NCI-H187 (cell line): ENCODE measurements around the gene RNF130.

Experiments used
- DNase-seq, 2 experiments: peaks; one replicate each; lab custom pipeline; 2025; lab: John Stamatoyannopoulos, UW

The RNF130 gene

GRCh38 chr5:179916523-179916922, 155.0 kb downstream of the RNF130 start:
- DNase-seq: no peak

- no peak for DNase-seq
Observed at GRCh38 chr5:179915406-179915935, 156.1 kb downstream of the RNF130 start.

GRCh38 chr5:179914032-179914755, 157.4 kb downstream of the RNF130 start:
- DNase-seq: no peak

GRCh38 chr5:179913461-179913860, 158.1 kb downstream of the RNF130 start:
- no peak for DNase-seq

- no peak for DNase-seq
Observed at GRCh38 chr5:179912951-179913350, 158.6 kb downstream of the RNF130 start.

GRCh38 chr5:179912386-179912785, 159.2 kb downstream of the RNF130 start:
- DNase-seq: no peak

- DNase-seq: no peak
Observed at GRCh38 chr5:179909224-179909623, 162.3 kb downstream of the RNF130 start.

- DNase-seq: no peak
Observed at GRCh38 chr5:179908528-179908927, 163.0 kb downstream of the RNF130 start.

- DNase-seq: peak; percentile 7 to 27
Observed at GRCh38 chr5:179907556-179908324, 163.8 kb downstream of the RNF130 start, which contains the start of gene TBC1D9B. Gene TBC1D9B (minus strand): TSS chr5:179907897. CDS start chr5:179907821, 76 bp downstream.

GRCh38 chr5:179906795-179907555, 164.6 kb downstream of the RNF130 start:
- DNase-seq: no peak

GRCh38 chr5:179906294-179906794, 165.2 kb downstream of the RNF130 start:
- no peak for DNase-seq

- DNase-seq: no peak
Observed at GRCh38 chr5:179905161-179905560, 166.4 kb downstream of the RNF130 start.
